Measurements from ENCODE around the gene TRIM72. TPM values are rescaled to one million over a fixed set of nuclear protein-coding genes. Genes with fewer than 3 reads are reported as not detected.
"Not testable (repeated sequence)": the region's sequence is repeated elsewhere in the genome, so short reads cannot be mapped to it uniquely, and the experiment has no call there.

Gene TRIM72
- polyA plus RNA-seq, 3 donors: 0.09 to 0.12 (median 0.11) TPM

DNA sequence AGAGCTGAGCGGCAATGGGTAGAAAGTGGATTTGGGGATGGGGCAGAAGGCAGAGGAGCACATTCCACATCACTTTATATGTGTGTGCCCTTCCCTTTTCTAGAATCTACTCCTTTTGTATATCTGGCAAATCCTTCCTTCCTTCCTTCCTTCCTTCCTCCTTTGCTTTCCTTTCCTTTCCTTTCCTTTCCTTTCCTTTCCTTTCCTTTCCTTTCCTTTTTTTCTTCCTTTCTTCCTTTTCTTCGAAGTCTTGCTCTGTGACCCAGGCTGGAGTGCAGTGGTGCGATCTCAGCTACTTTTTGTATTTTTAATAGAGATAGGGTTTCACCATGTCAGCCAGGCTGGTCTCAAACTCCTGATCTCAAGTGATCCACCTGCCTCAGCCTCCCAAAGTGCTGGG lies 56.1 kb downstream of the TRIM72 start:
- H3K27ac ChIP-seq (ENCODE audit: low read depth, low read length): not testable (repeated sequence)
- WGBS, 3 donors: 52 to 95% (median 72%) methylated on average over 3 of the region's 3 CpGs

DNA sequence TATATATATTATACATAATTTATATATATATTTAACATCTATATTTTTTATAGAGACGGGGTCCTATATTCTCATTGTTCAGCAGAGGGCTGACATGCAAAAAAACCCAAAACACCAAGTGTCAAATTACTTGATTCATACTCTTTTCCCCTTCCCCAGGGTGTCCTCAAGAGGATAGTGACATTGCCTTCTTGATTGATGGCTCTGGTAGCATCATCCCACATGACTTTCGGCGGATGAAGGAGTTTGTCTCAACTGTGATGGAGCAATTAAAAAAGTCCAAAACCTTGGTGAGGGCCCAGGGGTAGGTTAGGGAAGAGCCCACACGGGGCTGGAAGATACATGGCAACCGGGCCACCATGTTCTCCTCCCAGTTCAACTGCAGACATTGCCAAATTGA lies 56.9 kb downstream of the TRIM72 start:
- 79 to 86% (median 82%) methylated on average over 5 of the region's 5 CpGs for WGBS, 3 donors

DNA sequence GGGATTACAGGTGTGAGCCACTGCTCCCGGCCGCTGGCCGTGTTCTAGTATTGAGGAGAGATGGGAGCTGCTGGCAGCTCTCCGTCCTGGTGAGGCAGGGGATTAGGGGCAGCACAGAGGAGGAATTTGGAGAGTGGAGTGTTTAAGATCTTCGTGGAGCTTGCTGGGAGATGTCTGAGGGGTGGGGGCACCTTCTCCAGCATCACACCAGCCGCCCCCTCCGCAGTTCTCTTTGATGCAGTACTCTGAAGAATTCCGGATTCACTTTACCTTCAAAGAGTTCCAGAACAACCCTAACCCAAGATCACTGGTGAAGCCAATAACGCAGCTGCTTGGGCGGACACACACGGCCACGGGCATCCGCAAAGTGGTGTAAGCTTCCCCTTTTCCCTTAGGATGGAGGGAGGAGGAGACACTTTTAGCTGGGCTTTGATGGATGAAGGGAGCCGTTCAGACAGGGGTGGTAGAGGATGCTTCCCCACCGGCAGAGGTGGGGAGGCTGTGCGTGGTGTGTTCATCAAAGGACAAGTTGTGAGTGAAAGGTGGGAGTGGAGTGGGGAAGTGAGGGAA lies 57.8 kb downstream of the TRIM72 start:
- WGBS, 3 donors: 63 to 75% (median 66%) methylated on average over 16 of the region's 16 CpGs
- no peak overlapping the region for H3K27ac ChIP-seq (ENCODE audit: low read depth, low read length)

More for the DNA sequence above, 56.9 kb downstream of the TRIM72 start:
- H3K27ac ChIP-seq (ENCODE audit: low read depth, low read length): no peak overlapping the region

DNA sequence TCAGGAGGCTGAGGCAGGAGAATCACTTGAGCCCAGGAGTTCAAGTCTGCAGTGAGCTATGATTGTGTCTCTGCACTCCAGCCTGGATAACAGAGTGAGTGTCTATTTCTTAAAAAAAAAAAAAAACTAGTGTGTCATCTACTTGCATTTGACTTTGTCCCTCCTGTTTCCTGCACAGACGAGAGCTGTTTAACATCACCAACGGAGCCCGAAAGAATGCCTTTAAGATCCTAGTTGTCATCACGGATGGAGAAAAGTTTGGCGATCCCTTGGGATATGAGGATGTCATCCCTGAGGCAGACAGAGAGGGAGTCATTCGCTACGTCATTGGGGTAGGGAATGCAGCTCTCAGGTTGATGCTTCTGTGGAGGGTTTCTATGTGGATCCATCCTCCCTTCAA lies 59.3 kb downstream of the TRIM72 start:
- 81 to 85% (median 83%) methylated on average over 7 of the region's 7 CpGs for WGBS, 3 donors
- no peak overlapping the region for H3K27ac ChIP-seq (ENCODE audit: low read depth, low read length)

DNA sequence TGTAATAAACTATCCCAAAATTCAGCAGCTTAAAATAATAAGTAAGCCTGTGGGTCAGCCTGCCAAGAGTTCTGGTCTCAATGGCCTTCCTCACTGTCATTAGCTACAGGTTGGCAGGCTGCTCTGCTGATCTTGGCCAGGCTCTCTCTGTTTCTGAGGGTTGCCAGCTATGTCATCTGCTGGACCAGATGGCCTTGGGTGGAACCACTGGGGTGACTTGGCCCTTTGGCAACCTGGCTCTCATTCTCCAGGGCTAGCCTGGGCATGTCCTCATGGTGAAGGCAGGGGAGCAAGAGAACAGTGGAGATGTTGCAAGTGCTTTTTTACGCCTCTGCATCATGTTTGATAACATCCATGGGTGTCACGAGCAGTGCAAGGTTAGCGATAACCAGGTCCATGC lies 59.8 kb downstream of the TRIM72 start:
- H3K27ac ChIP-seq (ENCODE audit: low read depth, low read length): no peak overlapping the region
- WGBS, 3 donors: 83 to 92% (median 88%) methylated on average over 3 of the region's 3 CpGs

DNA sequence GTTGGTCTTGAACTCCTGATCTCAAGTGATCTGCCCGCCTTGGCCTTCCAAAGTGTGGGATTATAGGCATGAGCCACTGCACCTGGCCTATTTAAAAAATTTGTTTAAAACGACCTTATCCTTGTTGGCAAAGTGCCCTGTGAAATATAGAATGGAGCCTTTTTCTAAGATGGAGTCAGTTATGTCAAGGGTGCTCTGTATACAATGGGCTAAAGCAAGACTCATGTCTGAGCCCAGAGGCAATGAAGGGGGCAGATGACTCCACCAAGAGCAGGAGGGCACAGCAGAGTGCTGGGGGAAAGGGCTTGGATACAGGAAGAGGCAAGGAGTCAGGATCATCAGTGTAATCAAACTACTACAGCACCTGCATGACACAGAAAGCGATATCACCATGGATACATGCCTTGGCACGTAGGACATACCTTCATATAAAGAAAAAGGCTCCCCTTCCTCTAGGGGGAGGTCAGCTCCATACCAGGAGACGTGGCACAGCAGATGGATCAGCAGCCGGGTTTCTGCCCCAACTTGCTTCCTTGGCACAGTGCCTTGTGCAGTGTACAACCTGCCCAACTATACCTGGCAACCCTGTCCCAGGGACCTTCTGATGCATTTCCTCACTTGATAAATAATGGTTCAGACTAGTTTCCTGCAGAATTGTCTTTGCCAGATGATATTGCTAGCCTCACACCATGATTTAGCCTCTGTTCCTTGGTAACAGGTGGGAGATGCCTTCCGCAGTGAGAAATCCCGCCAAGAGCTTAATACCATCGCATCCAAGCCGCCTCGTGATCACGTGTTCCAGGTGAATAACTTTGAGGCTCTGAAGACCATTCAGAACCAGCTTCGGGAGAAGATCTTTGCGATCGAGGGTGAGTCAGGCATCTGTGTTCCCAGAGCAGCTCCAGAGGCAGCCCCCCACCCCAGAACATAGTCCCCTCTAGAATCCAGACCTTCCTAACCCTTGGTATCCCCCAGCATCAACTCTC lies 61.2 kb downstream of the TRIM72 start:
- no peak overlapping the region for H3K27ac ChIP-seq (ENCODE audit: low read depth, low read length)
- WGBS, 3 donors: 79 to 88% (median 87%) methylated on average over 15 of the region's 15 CpGs

DNA sequence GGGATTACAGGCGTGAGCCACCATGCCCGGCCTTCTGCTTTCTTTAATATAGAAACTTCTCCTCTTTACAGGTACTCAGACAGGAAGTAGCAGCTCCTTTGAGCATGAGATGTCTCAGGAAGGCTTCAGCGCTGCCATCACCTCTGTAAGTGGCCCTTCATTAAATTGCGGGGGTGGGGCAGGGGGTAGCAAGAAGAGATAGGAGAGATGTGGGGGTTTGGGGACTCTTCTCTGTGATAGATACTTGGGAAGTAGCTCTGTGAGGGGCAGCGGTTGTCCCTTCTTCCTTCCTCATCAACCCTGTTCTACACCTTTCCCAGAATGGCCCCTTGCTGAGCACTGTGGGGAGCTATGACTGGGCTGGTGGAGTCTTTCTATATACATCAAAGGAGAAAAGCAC lies 62.7 kb downstream of the TRIM72 start:
- H3K27ac ChIP-seq (ENCODE audit: low read depth, low read length): no peak overlapping the region
- WGBS, 3 donors: 76 to 84% (median 84%) methylated on average over 5 of the region's 5 CpGs

DNA sequence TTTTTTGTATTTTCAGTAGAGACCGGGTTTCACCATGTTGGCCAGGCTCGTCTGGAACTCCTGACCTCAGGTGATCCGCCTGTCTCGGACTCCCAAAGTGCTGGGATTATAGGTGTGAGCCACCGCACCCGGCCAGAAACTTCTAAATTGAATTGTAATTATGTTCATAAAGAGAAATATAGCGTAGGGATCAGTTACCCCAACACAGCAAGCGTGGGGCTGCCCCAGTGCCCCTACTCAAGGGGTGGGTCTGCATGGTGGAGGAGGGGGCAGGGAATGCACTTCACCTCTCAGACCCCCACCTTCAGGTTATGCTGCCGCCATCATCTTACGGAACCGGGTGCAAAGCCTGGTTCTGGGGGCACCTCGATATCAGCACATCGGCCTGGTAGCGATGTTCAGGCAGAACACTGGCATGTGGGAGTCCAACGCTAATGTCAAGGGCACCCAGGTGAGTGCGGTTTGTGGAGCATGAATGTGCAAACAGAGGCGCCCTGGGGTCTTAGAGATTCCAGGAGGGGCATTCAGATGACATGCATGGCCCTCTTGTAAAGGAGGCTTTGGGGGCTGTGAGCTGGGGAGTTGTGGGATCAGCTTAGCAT lies 63.8 kb downstream of the TRIM72 start:
- 84 to 86% (median 84%) methylated on average over 17 of the region's 17 CpGs for WGBS, 3 donors
- no peak overlapping the region for H3K27ac ChIP-seq (ENCODE audit: low read depth, low read length)

DNA sequence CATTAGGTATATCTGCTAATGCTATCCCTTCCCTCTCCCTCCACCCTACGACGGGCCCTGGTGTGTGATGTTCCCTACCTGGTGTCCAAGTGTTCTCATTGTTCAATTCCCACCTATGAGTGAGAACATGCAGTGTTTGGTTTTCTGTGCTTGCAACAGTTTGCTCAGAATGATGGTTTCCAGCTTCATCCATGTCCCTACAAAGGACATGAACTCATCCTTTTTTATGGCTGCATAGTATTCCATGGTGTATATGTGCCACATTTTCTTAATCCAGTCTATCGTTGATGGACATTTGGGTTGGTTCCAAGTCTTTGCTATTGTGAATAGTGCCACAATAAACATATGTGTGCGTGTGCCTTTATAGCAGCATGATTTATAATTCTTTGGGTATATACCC lies 64.9 kb downstream of the TRIM72 start:
- H3K27ac ChIP-seq (ENCODE audit: low read depth, low read length): not testable (repeated sequence)
- 75 to 100% (median 99%) methylated on average over 3 to 4 of the region's 4 CpGs for WGBS, 3 donors

Other genes with a start within 250 kb of the TRIM72 start
- 10 to 100 TPM; 23.3 to 31.2 (median 26.8) TPM for gene HSD3B7, start 228.9 kb upstream of the TRIM72 start, polyA plus RNA-seq
- gene STX1B, start 203.5 kb upstream of the TRIM72 start, polyA plus RNA-seq: under 1 TPM; 0.11 to 0.98 (median 0.18) TPM
- 10 to 100 TPM; 31.8 to 83.0 (median 66.8) TPM for gene STX4, start 180.6 kb upstream of the TRIM72 start, polyA plus RNA-seq
- 1 to 10 TPM; 3.3 to 7.1 (median 6.3) TPM for gene ZNF668, start 139.9 kb upstream of the TRIM72 start, polyA plus RNA-seq
- 1 to 10 TPM; 4.8 to 5.2 (median 5.2) TPM for gene ZNF646, start 139.7 kb upstream of the TRIM72 start, polyA plus RNA-seq
- gene PRSS53, start 125.2 kb upstream of the TRIM72 start, polyA plus RNA-seq: 1 to 10 TPM in 1 of 3 donors, under 1 TPM in 2; 0.45 to 2.4 (median 0.88) TPM
- 100 to 1,000 TPM; 106 to 132 (median 113) TPM for gene VKORC1, start 119.3 kb upstream of the TRIM72 start, polyA plus RNA-seq
- gene BCKDK, start 105.7 kb upstream of the TRIM72 start, polyA plus RNA-seq: 10 to 100 TPM; 31.4 to 79.6 (median 45.4) TPM
- 10 to 100 TPM; 37.6 to 41.5 (median 39.9) TPM for gene KAT8, start 96.5 kb upstream of the TRIM72 start, polyA plus RNA-seq
- 100 to 1,000 TPM in 1 of 3 donors, 10 to 100 TPM in 1, 1 to 10 TPM in 1; 1.3 to 159 (median 11.2) TPM for gene PRSS8, start 78.4 kb upstream of the TRIM72 start, polyA plus RNA-seq
- 1 to 10 TPM; 2.4 to 3.8 (median 3.4) TPM for gene PRSS36, start 64.1 kb upstream of the TRIM72 start, polyA plus RNA-seq
- 100 to 1,000 TPM in 2 of 3 donors, 10 to 100 TPM in 1; 79.6 to 236 (median 213) TPM for gene FUS, start 34.0 kb upstream of the TRIM72 start, polyA plus RNA-seq
- gene PYCARD, start 11.4 kb upstream of the TRIM72 start, polyA plus RNA-seq: 10 to 100 TPM; 12.2 to 50.5 (median 25.8) TPM
- gene PYDC1, start 3.0 kb downstream of the TRIM72 start, polyA plus RNA-seq: not detected
- gene ITGAM, start 45.9 kb downstream of the TRIM72 start, polyA plus RNA-seq: 10 to 100 TPM in 1 of 3 donors, 1 to 10 TPM in 2; 1.4 to 15.6 (median 7.8) TPM
- gene ITGAX, start 141.1 kb downstream of the TRIM72 start, polyA plus RNA-seq: 10 to 100 TPM in 1 of 3 donors, 1 to 10 TPM in 1, under 1 TPM in 1; 0.91 to 22.4 (median 4.5) TPM
- under 1 TPM in 2 of 3 donors, not detected in 1; 0.03 to 0.09 TPM for gene ITGAD, start 179.2 kb downstream of the TRIM72 start, polyA plus RNA-seq
- 10 to 100 TPM in 1 of 3 donors, 1 to 10 TPM in 1, under 1 TPM in 1; 0.31 to 13.3 (median 3.1) TPM for gene COX6A2, start 214.2 kb downstream of the TRIM72 start, polyA plus RNA-seq
- 1 to 10 TPM in 1 of 3 donors, under 1 TPM in 2; 0.54 to 1.1 (median 0.79) TPM for gene ZNF843, start 228.7 kb downstream of the TRIM72 start, polyA plus RNA-seq
- 10 to 100 TPM in 2 of 3 donors, 1 to 10 TPM in 1; 5.9 to 12.3 (median 10.3) TPM for gene ARMC5, start 245.4 kb downstream of the TRIM72 start, polyA plus RNA-seq